NCI-H526 (cell line): Measurements from ENCODE around the gene PPP1R12B.
"Not testable (repeated sequence)": the region's sequence is repeated elsewhere in the genome, so short reads cannot be mapped to it uniquely, and the experiment has no call there.

Source experiments
- DNase-seq, 2 experiments: peaks; one replicate each; lab custom pipeline; 2025; lab: John Stamatoyannopoulos, UW

The PPP1R12B gene

GRCh38 chr1:202398439-202398838 is 49.9 kb downstream of the PPP1R12B start:
- not testable (repeated sequence) for DNase-seq

- not testable (repeated sequence) for DNase-seq
These were observed 53.3 kb downstream of the PPP1R12B start for GRCh38 chr1:202401771-202402170.

DNA sequence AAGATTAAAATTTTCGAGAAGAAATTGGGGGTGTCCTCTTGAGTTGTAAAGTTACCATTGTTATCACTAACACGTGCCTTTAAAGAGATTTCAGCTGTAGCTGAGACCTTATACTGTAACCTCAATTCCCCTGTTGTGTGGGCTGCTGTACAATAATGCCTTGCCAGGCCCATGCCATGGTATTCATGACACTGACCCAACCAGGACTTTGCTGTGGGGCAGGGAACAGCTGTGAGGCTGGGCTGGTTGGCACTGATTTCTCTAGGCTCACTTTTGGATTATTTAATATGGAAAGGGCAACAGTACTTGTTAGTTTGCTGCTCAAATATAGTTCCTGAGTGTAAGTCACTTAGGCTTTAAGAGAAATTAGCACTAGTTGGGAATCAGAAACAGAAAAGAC is 54.9 kb downstream of the PPP1R12B start:
- DNase-seq: not testable (repeated sequence)

DNA sequence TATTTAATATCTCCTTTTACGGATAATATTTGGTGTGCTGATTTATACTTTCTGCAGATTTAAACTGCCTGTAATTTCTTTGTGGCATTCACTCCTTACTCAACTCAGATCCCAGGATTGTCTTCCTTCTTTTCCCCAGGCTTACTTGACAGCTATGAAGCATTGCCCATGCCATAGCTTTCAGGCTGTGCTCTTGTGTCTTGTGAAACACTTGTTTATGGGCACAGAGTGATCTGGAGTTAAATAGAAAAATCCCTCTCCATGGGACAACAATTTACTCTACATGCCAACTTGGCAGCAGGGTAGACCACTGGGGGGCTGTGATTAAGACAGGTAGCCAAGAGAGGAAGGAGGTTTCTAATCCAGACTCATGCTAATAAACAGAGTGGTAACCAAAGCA is 57.4 kb downstream of the PPP1R12B start:
- DNase-seq: no peak

DNA sequence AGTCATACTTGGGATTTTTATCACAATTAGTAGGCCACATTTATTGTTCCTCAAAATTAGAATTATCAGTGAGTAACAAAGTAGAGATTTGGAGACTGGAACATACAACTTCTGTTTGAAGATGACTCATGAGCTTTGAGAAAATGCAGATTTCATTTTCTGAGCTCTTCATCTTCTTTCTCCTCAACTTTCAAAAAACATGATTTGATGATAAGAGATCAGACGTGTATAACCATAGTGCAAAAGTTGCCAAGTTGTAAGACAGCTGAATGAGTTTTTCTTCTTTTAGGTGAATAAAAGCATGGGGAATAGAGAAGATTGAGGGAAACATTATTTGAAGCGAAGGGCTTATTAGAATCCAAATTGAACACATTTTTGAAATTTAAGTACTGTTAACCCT is 58.4 kb downstream of the PPP1R12B start:
- not testable (repeated sequence) for DNase-seq

GRCh38 chr1:202407378-202407777 is 58.9 kb downstream of the PPP1R12B start:
- not testable (repeated sequence) for DNase-seq

- DNase-seq: not testable (repeated sequence)
These were observed 61.8 kb downstream of the PPP1R12B start for GRCh38 chr1:202410251-202410650.

GRCh38 chr1:202410854-202411357 is 62.4 kb downstream of the PPP1R12B start:
- DNase-seq: not testable (repeated sequence)

DNA sequence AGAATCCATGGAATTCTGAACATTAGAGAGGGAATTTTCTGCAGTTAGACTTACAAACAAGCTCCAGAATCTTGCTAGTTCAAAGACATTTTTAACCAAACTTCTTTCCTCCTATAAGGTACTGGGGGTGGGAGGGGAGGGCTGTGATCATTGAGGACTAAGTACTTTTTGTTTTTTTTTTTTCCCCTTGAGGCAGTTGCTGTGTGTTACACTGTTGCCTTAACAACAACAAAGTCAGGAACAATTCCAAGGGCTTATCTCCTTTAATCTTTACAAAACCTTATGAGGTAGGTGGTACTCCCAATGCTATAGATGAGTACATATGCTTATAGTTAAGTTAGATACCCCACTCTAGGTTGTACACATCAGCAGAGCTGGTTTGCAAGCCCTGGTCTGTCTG is 62.9 kb downstream of the PPP1R12B start:
- no peak for DNase-seq

GRCh38 chr1:202412421-202412820 is 63.9 kb downstream of the PPP1R12B start:
- not testable (repeated sequence) for DNase-seq

GRCh38 chr1:202416641-202417040 is 68.1 kb downstream of the PPP1R12B start:
- no peak for DNase-seq

DNA sequence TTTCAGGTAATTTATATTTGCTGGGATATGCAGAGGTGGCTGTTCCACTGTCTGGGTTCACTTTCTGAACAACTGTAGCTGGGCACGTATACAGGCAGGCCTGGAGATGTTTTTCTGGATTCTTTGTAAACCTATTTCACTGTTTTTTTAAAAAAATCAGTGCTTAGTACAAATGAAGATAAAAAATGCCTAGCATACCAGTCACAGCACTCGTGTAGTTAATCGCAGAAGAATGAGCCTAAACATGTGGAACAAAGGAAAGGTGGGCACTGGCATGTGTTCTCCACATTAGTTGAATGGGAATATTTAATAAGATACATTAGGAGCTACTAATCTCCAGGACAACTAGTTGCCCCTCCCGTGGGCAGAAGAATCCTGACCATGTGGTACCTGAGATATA is 68.6 kb downstream of the PPP1R12B start:
- not testable (repeated sequence) for DNase-seq

DNA sequence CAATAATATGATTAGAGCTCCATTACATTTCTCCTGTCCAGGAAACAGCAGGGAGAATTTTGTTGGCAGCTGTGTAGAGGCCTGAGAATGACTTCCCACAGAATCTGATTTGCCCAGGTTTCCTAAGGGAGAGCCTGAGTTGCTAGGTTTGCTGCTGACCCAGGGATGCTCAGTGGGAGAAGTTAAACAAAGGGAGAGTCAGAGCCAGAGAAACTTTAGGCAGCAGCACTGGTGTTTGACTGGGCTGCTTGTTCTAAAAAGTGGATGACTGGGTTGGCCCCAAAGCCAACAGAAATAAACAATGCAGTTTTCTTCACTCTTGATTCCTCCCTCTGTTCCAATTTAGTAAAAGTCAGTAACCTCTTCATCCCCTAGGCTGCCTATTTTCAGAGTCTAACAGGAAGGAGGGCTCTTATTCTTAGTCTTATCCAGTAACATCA is 69.3 kb downstream of the PPP1R12B start:
- not testable (repeated sequence) for DNase-seq

DNA sequence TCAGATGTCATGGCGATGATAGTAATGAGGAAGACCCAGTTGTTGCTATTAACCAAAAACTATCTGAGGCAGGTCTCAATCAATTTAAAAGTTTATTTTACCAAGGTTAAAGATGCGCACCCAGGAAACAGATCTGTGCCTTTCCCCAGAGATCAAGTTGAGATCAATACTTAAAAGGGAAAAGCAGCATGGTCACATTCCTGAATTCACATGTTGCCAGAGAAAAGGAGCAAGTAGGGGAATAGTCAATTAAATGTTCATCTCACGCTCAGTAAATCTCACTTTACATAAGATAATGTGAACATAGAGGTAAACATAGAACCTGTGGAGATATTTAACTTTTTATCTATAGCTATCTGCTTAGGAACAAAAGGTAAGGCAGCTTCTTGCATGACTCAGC is 71.2 kb downstream of the PPP1R12B start:
- not testable (repeated sequence) for DNase-seq

DNA sequence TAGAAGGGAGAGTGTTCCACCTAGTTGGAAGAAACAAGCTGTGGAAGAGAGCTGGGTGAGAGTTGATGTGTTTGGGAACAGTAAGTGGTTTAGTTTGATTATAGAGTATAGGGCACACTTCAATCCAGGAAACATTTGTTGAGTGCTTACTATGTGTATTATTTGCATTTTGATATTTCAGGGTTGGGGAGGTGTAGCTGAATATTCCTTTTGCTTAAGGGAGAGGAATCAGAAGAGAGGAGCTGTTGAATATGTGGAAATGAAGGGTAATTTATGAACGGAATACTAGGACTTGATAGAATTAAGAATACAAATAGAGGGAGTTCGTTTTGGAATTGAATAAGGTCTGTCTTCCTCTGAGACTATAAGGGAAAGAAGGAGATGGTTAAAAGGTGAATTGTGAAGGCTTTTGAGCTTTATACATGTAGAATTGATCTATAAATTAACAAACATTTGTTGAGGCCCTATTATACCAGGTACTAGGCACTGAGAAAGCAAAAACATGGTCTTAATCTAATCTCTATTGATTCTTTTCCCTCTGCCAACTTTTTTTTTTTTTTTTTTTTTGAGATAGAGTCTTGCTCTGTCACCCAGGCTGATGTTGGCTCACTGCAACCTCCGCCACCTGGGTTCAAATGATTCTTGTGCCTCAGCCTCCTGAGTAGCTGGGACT is 72.1 kb downstream of the PPP1R12B start:
- not testable (repeated sequence) for DNase-seq

GRCh38 chr1:202422709-202423108 is 74.2 kb downstream of the PPP1R12B start:
- DNase-seq: not testable (repeated sequence)

DNA sequence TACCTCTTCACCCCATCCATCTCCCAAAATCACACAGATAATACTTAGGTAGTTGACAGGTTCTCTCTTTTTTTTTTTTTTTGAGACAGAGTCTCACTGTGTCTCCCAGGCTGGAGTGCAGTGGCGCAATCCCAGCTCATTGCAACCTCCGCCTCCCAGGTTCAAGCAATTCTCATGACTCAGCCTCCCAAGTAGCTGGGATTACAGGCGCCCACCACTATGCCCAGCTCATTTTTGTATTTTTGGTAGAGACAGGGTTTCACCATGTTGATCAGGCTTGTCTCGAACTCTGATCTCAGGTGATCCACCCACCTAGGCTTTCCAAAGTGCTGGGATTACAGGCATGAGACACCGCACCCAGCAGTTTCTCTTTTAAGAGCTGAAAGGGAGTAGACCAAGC is 75.8 kb downstream of the PPP1R12B start:
- DNase-seq: not testable (repeated sequence)

DNA sequence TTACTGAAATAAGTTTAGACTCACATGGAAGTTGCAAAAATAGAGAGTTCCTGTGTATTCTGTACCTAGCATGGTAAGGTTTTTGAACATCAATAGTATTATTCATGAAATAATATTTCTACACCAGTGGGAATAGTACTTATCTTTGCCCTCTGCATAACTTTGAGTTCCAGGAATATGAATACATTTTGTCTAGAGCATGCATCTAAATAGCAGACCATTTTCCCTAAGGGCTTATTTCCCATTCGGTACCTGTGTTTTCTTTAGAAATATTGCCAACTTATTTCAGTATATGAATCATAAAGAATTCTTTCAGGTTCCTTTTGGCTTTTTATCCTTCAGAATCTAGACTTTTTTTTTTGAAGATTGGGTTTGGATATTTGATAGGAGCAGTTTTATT is 81.6 kb downstream of the PPP1R12B start:
- not testable (repeated sequence) for DNase-seq

- not testable (repeated sequence) for DNase-seq
These were observed 83.8 kb downstream of the PPP1R12B start for GRCh38 chr1:202432338-202432737.

GRCh38 chr1:202433155-202434043 is 84.9 kb downstream of the PPP1R12B start:
- no peak for DNase-seq

DNA sequence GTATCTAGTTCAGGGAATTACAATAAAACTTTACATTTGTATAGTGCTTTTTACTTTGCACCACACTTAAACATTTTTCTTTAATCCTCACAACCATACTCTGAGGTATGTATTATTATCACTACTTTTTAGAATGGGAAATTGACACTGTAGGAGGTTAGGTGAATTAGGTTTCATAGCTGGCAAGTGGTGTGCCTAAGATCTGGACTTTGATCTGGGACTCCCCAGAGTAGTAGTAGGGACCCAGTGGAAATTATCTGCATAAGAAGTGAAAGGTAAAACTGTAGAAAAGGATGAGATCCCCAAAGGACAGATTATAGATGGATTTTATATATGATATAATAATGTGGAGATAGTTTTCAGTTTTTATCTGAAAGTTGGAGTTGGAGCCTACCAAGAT is 85.6 kb downstream of the PPP1R12B start:
- DNase-seq: no peak

- DNase-seq: no peak
These were observed 90.1 kb downstream of the PPP1R12B start for GRCh38 chr1:202438393-202439174.
